CD8-positive, alpha-beta memory T cell (primary cell): ENCODE results near the gene GBA2. TPM values are rescaled to one million over a fixed set of nuclear protein-coding genes. Genes with fewer than 3 reads are reported as not detected.

Experiments used
- CTCF ChIA-PET: fragments of 350-600 bp; sonication (Branson Sonifier 250); formaldehyde crosslinking; loops from one replicate; lab custom pipeline; 2021; ENCODE audit warnings: antibody characterized with exemption; lab: Charles Lee
- POLR2A ChIA-PET: fragments of 350-600 bp; sonication (Branson Sonifier 250); formaldehyde crosslinking; loops from one replicate; lab custom pipeline; 2021; ENCODE audit warnings: antibody characterized with exemption; lab: Charles Lee
- DNase-seq, 5 donors: peaks; one replicate each; pipeline versions ENCODE4 v3.0.0 to v3.0.0-alpha.2; 2020 to 2022; ENCODE audit warnings: mixed read lengths in 1 of 5
- H3K27ac ChIP-seq: one replicate; pipeline ENCODE4 v1.7.0; 2013; ENCODE audit warnings: low read depth, mild to moderate bottlenecking, low read length, moderate library complexity
- H3K27me3 ChIP-seq: 2 replicates; pipeline ENCODE4 v1.7.0; 2013; ENCODE audit warnings: low read length, mild to moderate bottlenecking; ENCODE audit not compliant: insufficient read depth, poor library complexity, severe bottlenecking
- H3K36me3 ChIP-seq: 2 replicates; pipeline ENCODE4 v1.7.0; 2013; ENCODE audit warnings: mild to moderate bottlenecking, low read length, moderate library complexity; ENCODE audit not compliant: insufficient read depth
- H3K4me1 ChIP-seq: 2 replicates; pipeline ENCODE4 v1.7.0; 2013; ENCODE audit warnings: mild to moderate bottlenecking, low read length, moderate library complexity; ENCODE audit not compliant: insufficient read depth
- H3K4me3 ChIP-seq: 2 replicates; pipeline ENCODE4 v1.7.0; 2013; ENCODE audit warnings: mild to moderate bottlenecking, low read length
- H3K9me3 ChIP-seq: 2 replicates; pipeline ENCODE4 v1.7.0; 2013; ENCODE audit warnings: mild to moderate bottlenecking, low read length
- H3K27ac Mint-ChIP-seq, 8 donors: one replicate each; pipeline ENCODE4 v1.8.0; 2020 to 2021; ENCODE audit warnings: mixed read lengths in 8 of 8, mild to moderate bottlenecking in 6 of 8, inconsistent platforms in 3 of 8, moderate library complexity in 3 of 8
- H3K27me3 Mint-ChIP-seq, 2 donors: one replicate each; pipeline ENCODE4 v1.8.0; 2020 to 2021; ENCODE audit warnings: mixed read lengths in 2 of 2, mild to moderate bottlenecking in 1 of 2, moderate library complexity in 1 of 2
- H3K36me3 Mint-ChIP-seq, 3 donors: one replicate each; pipeline ENCODE4 v1.8.0; 2020 to 2021; ENCODE audit warnings: mixed read lengths in 3 of 3, inconsistent platforms in 1 of 3, mild to moderate bottlenecking in 1 of 3
- H3K4me1 Mint-ChIP-seq, 3 donors: one replicate each; pipeline ENCODE4 v1.8.0; 2020 to 2021; ENCODE audit warnings: mixed read lengths in 3 of 3, inconsistent platforms in 1 of 3, mild to moderate bottlenecking in 1 of 3
- H3K4me3 Mint-ChIP-seq, 7 donors: one replicate each; pipeline ENCODE4 v1.8.0; 2020 to 2021; ENCODE audit warnings: mixed read lengths in 7 of 7, mild to moderate bottlenecking in 6 of 7, moderate library complexity in 4 of 7, inconsistent platforms in 2 of 7
- H3K9me3 Mint-ChIP-seq, 5 donors: one replicate each; pipeline ENCODE4 v1.8.0; 2020 to 2022; ENCODE audit warnings: mixed read lengths in 5 of 5, mild to moderate bottlenecking in 3 of 5, moderate library complexity in 2 of 5, inconsistent platforms in 1 of 5
- polyA plus RNA-seq: library from polyadenylated mRNA; unstranded; fragments of 300-500 nt; fragmentation: Illumina TruSeq; gene quantifications from one replicate; pipeline ENCODE4 v1.2.3, GENCODE V29; 2021
- total RNA-seq, 2 experiments: library from RNA; stranded (reverse); gene quantifications; one replicate each; pipeline ENCODE4 v1.2.3, GENCODE V29; 2021

GBA2 gene
- total and polyA plus RNA-seq, 3 experiments from 2014 or later: 30.7 to 42.0 (median 41.8) TPM

- Mint-ChIP-seq H3K27me3 (no peaks in the 10 kb centered on the region), H3K4me1 (peaks cover 20 to 27% (median 22%) of the 10 kb centered on the region in 3 donors), H3K4me3 (peak overlapping the region in 4 of 7 donors; percentile 87 to 96 (median 94)), H3K36me3 (peaks cover 4 to 34% (median 8%) of the 10 kb centered on the region in 3 donors), H3K9me3 (no peaks in the 10 kb centered on the region), H3K27ac (peak overlapping the region in 7 of 8 donors; percentile 92 to 98 (median 95))
- ChIA-PET CTCF (interaction anchor here (0.7 to 8.0 kb wide), 20 partner anchors 12 to 151 kb away, joined by 3 to 89 read pairs (median 5); partner anchors contain the start of genes CCDC107, GBA2, RGP1 and RMRP), POLR2A (interaction anchor here (0.6 to 3.7 kb wide), 15 partner anchors 9 to 659 kb away, joined by 3 to 45 read pairs (median 6); partner anchors contain the start of genes ARHGEF39, CCDC107, GBA2 and RGP1)
- peak overlapping the region; percentile 97 for H3K4me3 ChIP-seq
- H3K27ac ChIP-seq: peak overlapping the region; percentile 70
- peaks cover 70% of the 10 kb centered on the region for H3K4me1 ChIP-seq
- no peak for DNase-seq
- peaks cover 7% of the 10 kb centered on the region for H3K36me3 ChIP-seq
- no peaks in the 10 kb centered on the region for H3K27me3 ChIP-seq
- H3K9me3 ChIP-seq: no peaks in the 10 kb centered on the region
These were observed 17.4 kb downstream of the GBA2 start for GRCh38 chr9:35731415-35732184.

- ChIA-PET CTCF (interaction anchor here (1.0 to 8.0 kb wide), 10 partner anchors 15 to 119 kb away, joined by 4 to 89 read pairs (median 22); partner anchors contain the start of genes CCDC107, GBA2, RGP1 and RMRP), POLR2A (interaction anchor here (2.9 to 3.7 kb wide), 3 partner anchors 18 to 82 kb away, joined by 19 to 45 read pairs (median 44); partner anchors contain the start of genes CCDC107, GBA2, RGP1 and RMRP)
- Histone ChIP-seq H3K4me3 (peak overlapping the region; percentile 97), H3K27me3 (no peaks in the 10 kb centered on the region), H3K36me3 (peaks cover 4% of the 10 kb centered on the region), H3K9me3 (no peaks in the 10 kb centered on the region), H3K27ac (peak overlapping the region; percentile 70), H3K4me1 (peaks cover 68% of the 10 kb centered on the region)
- Mint-ChIP-seq H3K4me1 (peaks cover 16 to 21% (median 19%) of the 10 kb centered on the region in 3 donors), H3K27me3 (no peaks in the 10 kb centered on the region), H3K36me3 (peaks cover 6 to 30% (median 8%) of the 10 kb centered on the region in 3 donors), H3K27ac (peak overlapping the region in 2 of 8 donors; percentile 67 to 94), H3K9me3 (no peaks in the 10 kb centered on the region), H3K4me3 (peak overlapping the region in 2 of 7 donors; percentile 87 to 96)
- DNase-seq: no peak
These were observed 18.6 kb downstream of the GBA2 start for GRCh38 chr9:35730486-35730854.

- Histone ChIP-seq H3K4me3 (peak overlapping the region; percentile 97), H3K27ac (peak overlapping the region; percentile 70), H3K27me3 (no peaks in the 10 kb centered on the region), H3K36me3 (peaks cover 6% of the 10 kb centered on the region), H3K9me3 (no peaks in the 10 kb centered on the region), H3K4me1 (peaks cover 68% of the 10 kb centered on the region)
- CTCF ChIA-PET: interaction anchor here (1.0 to 8.0 kb wide), 11 partner anchors 9 to 118 kb away, joined by 3 to 89 read pairs (median 19); partner anchors contain the start of genes CCDC107, GBA2, RGP1 and RMRP
- Mint-ChIP-seq H3K4me3 (peak overlapping the region in 1 of 7 donors; percentile 87), H3K4me1 (peaks cover 15 to 24% (median 18%) of the 10 kb centered on the region in 3 donors), H3K36me3 (peaks cover 3 to 30% (median 4%) of the 10 kb centered on the region in 3 donors), H3K9me3 (no peaks in the 10 kb centered on the region), H3K27me3 (no peaks in the 10 kb centered on the region), H3K27ac (peak overlapping the region in 1 of 8 donors; percentile 94)
- peak in 3 of 5 donors; percentile 21 to 42 (median 34) for DNase-seq
- POLR2A ChIA-PET: interaction anchor here (0.6 to 3.7 kb wide), 4 partner anchors 72 to 215 kb away, joined by 3 to 44 read pairs (median 11); partner anchors contain the start of genes CCDC107, RMRP and SIT1
These were observed 19.1 kb downstream of the GBA2 start for GRCh38 chr9:35729700-35730485.

GRCh38 chr9:35729101-35729500 is 19.9 kb downstream of the GBA2 start:
- peak overlapping the region; percentile 97 for H3K4me3 ChIP-seq
- no peak overlapping the region for H3K27ac Mint-ChIP-seq
- no peaks in the 10 kb centered on the region for H3K27me3 Mint-ChIP-seq
- no peaks in the 10 kb centered on the region for H3K27me3 ChIP-seq
- H3K4me1 Mint-ChIP-seq: peaks cover 18 to 25% (median 19%) of the 10 kb centered on the region in 3 donors
- H3K27ac ChIP-seq: peak overlapping the region; percentile 65
- DNase-seq: no peak
- H3K4me3 Mint-ChIP-seq: no peak overlapping the region
- peaks cover 14% of the 10 kb centered on the region for H3K36me3 ChIP-seq
- no peaks in the 10 kb centered on the region for H3K9me3 Mint-ChIP-seq
- H3K36me3 Mint-ChIP-seq: peaks cover 4 to 33% (median 8%) of the 10 kb centered on the region in 3 donors
- H3K4me1 ChIP-seq: peaks cover 67% of the 10 kb centered on the region
- POLR2A ChIA-PET: interaction anchor here (0.6 to 1.4 kb wide), 4 partner anchors 21 to 216 kb away, joined by 3 to 8 read pairs (median 3); partner anchors contain the start of genes CCDC107 and RMRP
- CTCF ChIA-PET: interaction anchor here (0.9 to 8.0 kb wide), 14 partner anchors 8 to 125 kb away, joined by 3 to 89 read pairs (median 11); partner anchors contain the start of genes ARHGEF39, CCDC107, GBA2 and RGP1
- no peaks in the 10 kb centered on the region for H3K9me3 ChIP-seq

GRCh38 chr9:35728041-35728971 is 20.7 kb downstream of the GBA2 start:
- H3K4me3 ChIP-seq: peak overlapping the region; percentile 97
- CTCF ChIA-PET: interaction anchor here (0.8 to 8.0 kb wide), 19 partner anchors 8 to 124 kb away, joined by 3 to 89 read pairs (median 4); partner anchors contain the start of genes ARHGEF39, CCDC107 and RMRP
- Mint-ChIP-seq H3K27me3 (no peaks in the 10 kb centered on the region), H3K27ac (no peak overlapping the region), H3K4me3 (no peak overlapping the region), H3K36me3 (peaks cover 4 to 41% (median 8%) of the 10 kb centered on the region in 3 donors), H3K4me1 (peaks cover 14 to 20% (median 14%) of the 10 kb centered on the region in 3 donors), H3K9me3 (no peaks in the 10 kb centered on the region)
- no peaks in the 10 kb centered on the region for H3K9me3 ChIP-seq
- no peaks in the 10 kb centered on the region for H3K27me3 ChIP-seq
- peaks cover 59% of the 10 kb centered on the region for H3K4me1 ChIP-seq
- peak in 2 of 5 donors; percentile 43 to 58 for DNase-seq
- peak overlapping the region; percentile 65 for H3K27ac ChIP-seq
- POLR2A ChIA-PET: interaction anchor here (0.6 to 1.4 kb wide), 4 partner anchors 21 to 649 kb away, joined by 3 to 8 read pairs (median 3); partner anchors contain the start of genes CCDC107, FANCG and RMRP
- H3K36me3 ChIP-seq: peaks cover 22% of the 10 kb centered on the region

GRCh38 chr9:35727676-35728040 is 21.4 kb downstream of the GBA2 start:
- no peaks in the 10 kb centered on the region for H3K9me3 ChIP-seq
- no peak overlapping the region for H3K4me3 Mint-ChIP-seq
- H3K27me3 ChIP-seq: no peaks in the 10 kb centered on the region
- POLR2A ChIA-PET: interaction anchor here (0.8 kb wide), 1 partner anchor 648 kb away, joined by 3 read pairs; the partner anchor contains the start of gene FANCG
- H3K9me3 Mint-ChIP-seq: no peaks in the 10 kb centered on the region
- H3K27ac ChIP-seq: peak overlapping the region; percentile 65
- H3K36me3 Mint-ChIP-seq: peaks cover 4 to 45% (median 8%) of the 10 kb centered on the region in 3 donors
- H3K36me3 ChIP-seq: peaks cover 29% of the 10 kb centered on the region
- no peaks in the 10 kb centered on the region for H3K27me3 Mint-ChIP-seq
- CTCF ChIA-PET: interaction anchor here (0.9 to 8.0 kb wide), 14 partner anchors 8 to 123 kb away, joined by 3 to 89 read pairs (median 6); partner anchors contain the start of genes ARHGEF39, CCDC107 and RMRP
- H3K4me3 ChIP-seq: peak overlapping the region; percentile 97
- DNase-seq: no peak
- peaks cover 8 to 14% (median 8%) of the 10 kb centered on the region in 3 donors for H3K4me1 Mint-ChIP-seq
- H3K27ac Mint-ChIP-seq: no peak overlapping the region
- peaks cover 53% of the 10 kb centered on the region for H3K4me1 ChIP-seq
